ENCODE results near the gene EXOC5. TPM values are rescaled to one million over a fixed set of nuclear protein-coding genes. Genes with fewer than 3 reads are reported as not detected.
A peak's percentile ranks its signal among the peaks of the same experiment; 100 is the strongest.

The EXOC5 gene
- total RNA-seq, 1 experiment from 2014 or later = 51.0 TPM

DNA sequence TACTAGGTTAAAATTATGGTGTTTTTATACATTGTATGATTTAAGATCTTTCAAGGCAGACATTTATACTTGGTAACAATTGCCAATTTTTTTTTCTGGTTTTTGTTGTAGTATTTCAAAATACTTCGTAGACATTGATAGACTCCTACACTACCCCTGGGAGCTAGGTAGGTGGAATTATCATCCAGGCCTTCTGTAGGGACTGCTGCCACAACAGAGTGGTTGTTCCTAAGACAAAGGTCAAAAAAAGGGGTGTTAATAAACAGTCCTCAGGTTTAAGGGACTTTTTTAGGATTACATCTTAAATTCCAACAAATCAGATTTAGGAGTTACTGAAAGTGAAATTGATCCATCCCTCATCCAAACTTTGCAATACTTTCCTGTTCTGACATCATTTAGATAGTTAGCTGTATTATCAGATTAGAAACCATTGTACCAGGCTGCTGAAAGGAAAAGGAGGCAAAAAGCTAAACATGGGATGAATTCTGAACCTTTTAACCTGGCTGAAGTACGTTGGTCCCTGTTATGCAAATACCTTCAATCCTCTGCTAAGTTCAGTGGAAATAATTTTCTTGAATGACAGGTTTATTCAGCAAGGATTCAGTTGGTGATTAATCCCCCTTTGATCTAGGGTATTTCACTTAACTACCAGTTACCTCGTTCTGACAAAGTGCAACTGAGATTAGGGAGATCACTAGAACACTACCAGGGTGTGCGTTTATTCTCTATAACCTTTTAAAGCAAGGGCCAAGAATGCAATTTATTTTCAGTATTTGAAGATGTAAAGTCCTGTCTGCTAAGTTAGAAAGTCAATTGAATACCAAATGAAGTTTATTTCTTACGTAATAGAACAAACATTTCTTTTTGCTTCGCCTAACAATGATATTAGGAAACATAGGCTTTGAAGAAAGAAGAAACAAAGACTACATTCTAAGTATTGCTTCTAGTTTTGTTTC is 23.3 kb upstream of the EXOC5 start:
- H3K79me2 ChIP-seq (ENCODE audit: low read depth) = no peaks in the 10 kb centered on the region
- no TSS peak for BruUV-seq (replicated peaks)
- H4K20me1 ChIP-seq (ENCODE audit: insufficient read depth) = no peaks in the 10 kb centered on the region
- TF ChIP-seq EZH2 (IDR thresholded peaks at IDR 0.05; ENCODE audit: low read depth) = no peak
- TF ChIP-seq, protein P1, sequence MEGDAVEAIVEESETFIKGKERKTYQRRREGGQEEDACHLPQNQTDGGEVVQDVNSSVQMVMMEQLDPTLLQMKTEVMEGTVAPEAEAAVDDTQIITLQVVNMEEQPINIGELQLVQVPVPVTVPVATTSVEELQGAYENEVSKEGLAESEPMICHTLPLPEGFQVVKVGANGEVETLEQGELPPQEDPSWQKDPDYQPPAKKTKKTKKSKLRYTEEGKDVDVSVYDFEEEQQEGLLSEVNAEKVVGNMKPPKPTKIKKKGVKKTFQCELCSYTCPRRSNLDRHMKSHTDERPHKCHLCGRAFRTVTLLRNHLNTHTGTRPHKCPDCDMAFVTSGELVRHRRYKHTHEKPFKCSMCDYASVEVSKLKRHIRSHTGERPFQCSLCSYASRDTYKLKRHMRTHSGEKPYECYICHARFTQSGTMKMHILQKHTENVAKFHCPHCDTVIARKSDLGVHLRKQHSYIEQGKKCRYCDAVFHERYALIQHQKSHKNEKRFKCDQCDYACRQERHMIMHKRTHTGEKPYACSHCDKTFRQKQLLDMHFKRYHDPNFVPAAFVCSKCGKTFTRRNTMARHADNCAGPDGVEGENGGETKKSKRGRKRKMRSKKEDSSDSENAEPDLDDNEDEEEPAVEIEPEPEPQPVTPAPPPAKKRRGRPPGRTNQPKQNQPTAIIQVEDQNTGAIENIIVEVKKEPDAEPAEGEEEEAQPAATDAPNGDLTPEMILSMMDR (conservative IDR thresholded peaks at IDR 0.05) = no peak
- no peaks in the 10 kb centered on the region for H3K9me2 ChIP-seq (ENCODE audit: insufficient read depth)
- ChIA-PET POLR2A (ENCODE audit: unreplicated experiment) (no interaction called here), CTCF (interaction anchor here (0.7 kb wide), 1 partner anchor 135 kb away, joined by 3 read pairs; no protein-coding TSS in a partner anchor)
- H3K4me2 ChIP-seq = peak overlapping the region; percentile 35
- no peaks in the 10 kb centered on the region for H3K9me3 ChIP-seq (ENCODE audit: insufficient read depth, low read depth)
- no peak overlapping the region for H2AFZ ChIP-seq
- no peaks in the 10 kb centered on the region for H3K27me3 ChIP-seq (ENCODE audit: insufficient read depth, low read depth)
- peak in 1 of 2 experiments; percentile 76 for DNase-seq
- peaks cover 15% of the 10 kb centered on the region for H3K4me1 ChIP-seq (replicated peaks; ENCODE audit: insufficient read depth)
- peaks cover 6% of the 10 kb centered on the region for H3F3A ChIP-seq (ENCODE audit: insufficient read depth, low read depth)
- H3K36me3 ChIP-seq (ENCODE audit: low read depth) = peaks cover 4% of the 10 kb centered on the region
- intact Hi-C loops (cut with micrococcal nuclease; ENCODE audit: unreplicated experiment) = loop anchor here (10.0 kb wide), 1 partner anchor 637 kb away; no protein-coding TSS in a partner anchor
- H3K4me3 ChIP-seq = no peak overlapping the region
- peak overlapping the region; percentile 10; the same call in 1 of the 2 replicates for H3K27ac ChIP-seq

- Histone ChIP-seq H3K9me2 (ENCODE audit: insufficient read depth) (no peaks in the 10 kb centered on the region), H3K4me2 (no peak overlapping the region), H3K27ac (no peak overlapping the region), H3K4me1 (replicated peaks; ENCODE audit: insufficient read depth) (peaks cover 15% of the 10 kb centered on the region), H3K9me3 (ENCODE audit: insufficient read depth, low read depth) (no peaks in the 10 kb centered on the region), H3K79me2 (ENCODE audit: low read depth) (no peaks in the 10 kb centered on the region), H3K36me3 (ENCODE audit: low read depth) (peaks cover 4% of the 10 kb centered on the region), H3K4me3 (no peak overlapping the region), H4K20me1 (ENCODE audit: insufficient read depth) (no peaks in the 10 kb centered on the region), H2AFZ (no peak overlapping the region), H3F3A (ENCODE audit: insufficient read depth, low read depth) (peaks cover 6% of the 10 kb centered on the region; the same call in 1 of the 2 replicates), H3K27me3 (ENCODE audit: insufficient read depth, low read depth) (no peaks in the 10 kb centered on the region)
- intact Hi-C loops (cut with micrococcal nuclease; ENCODE audit: unreplicated experiment) = loop anchor here (10.0 kb wide), 1 partner anchor 636 kb away; no protein-coding TSS in a partner anchor
- POLR2A ChIA-PET (ENCODE audit: unreplicated experiment) = no interaction called here
- TF ChIP-seq, protein P1 (conservative IDR thresholded peaks at IDR 0.05) = no peak
- no peak for TF ChIP-seq EZH2 (IDR thresholded peaks at IDR 0.05; ENCODE audit: low read depth)
- DNase-seq = no peak
- no TSS peak for BruUV-seq (replicated peaks)
- CTCF ChIA-PET = no interaction called here
Observed at GRCh38 chr14:57290751-57291150, 22.0 kb upstream of the EXOC5 start.

DNA sequence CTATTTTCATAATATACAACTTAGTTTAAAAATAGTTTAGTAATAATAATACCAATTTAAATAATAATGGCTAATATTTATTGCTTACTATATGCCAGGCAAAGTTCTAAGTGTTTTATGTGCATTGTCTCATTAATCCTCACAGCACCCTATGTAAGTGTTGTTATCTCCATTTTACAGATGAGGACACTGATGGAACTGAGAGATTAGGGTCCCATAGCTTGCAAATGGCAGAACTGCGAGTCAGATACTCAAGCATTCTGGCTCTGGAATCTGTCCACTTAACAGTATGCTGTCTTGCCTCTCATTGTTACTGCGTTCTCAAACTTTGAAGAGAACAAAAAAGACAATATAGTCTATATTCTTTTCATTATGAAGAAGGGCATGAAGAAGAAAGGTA is 19.0 kb upstream of the EXOC5 start:
- peaks cover 12% of the 10 kb centered on the region for H3K36me3 ChIP-seq (ENCODE audit: low read depth)
- intact Hi-C loops (cut with micrococcal nuclease; ENCODE audit: unreplicated experiment) = no loop called here
- no peak overlapping the region for H3K4me3 ChIP-seq
- H3K27me3 ChIP-seq (ENCODE audit: insufficient read depth, low read depth) = no peaks in the 10 kb centered on the region
- H3K79me2 ChIP-seq (ENCODE audit: low read depth) = no peaks in the 10 kb centered on the region
- no peak for TF ChIP-seq EZH2 (IDR thresholded peaks at IDR 0.05; ENCODE audit: low read depth)
- TF ChIP-seq, protein P1 (conservative IDR thresholded peaks at IDR 0.05) = no peak
- no peaks in the 10 kb centered on the region for H3K9me3 ChIP-seq (ENCODE audit: insufficient read depth, low read depth)
- no peak overlapping the region for H2AFZ ChIP-seq
- peaks cover 3% of the 10 kb centered on the region; the same call in 1 of the 2 replicates for H3F3A ChIP-seq (ENCODE audit: insufficient read depth, low read depth)
- H4K20me1 ChIP-seq (ENCODE audit: insufficient read depth) = no peaks in the 10 kb centered on the region
- H3K4me2 ChIP-seq = no peak overlapping the region
- peaks cover 12% of the 10 kb centered on the region for H3K4me1 ChIP-seq (replicated peaks; ENCODE audit: insufficient read depth)
- ChIA-PET POLR2A (ENCODE audit: unreplicated experiment) (no interaction called here), CTCF (no interaction called here)
- H3K27ac ChIP-seq = no peak overlapping the region
- no TSS peak for BruUV-seq (replicated peaks)
- no peaks in the 10 kb centered on the region for H3K9me2 ChIP-seq (ENCODE audit: insufficient read depth)
- DNase-seq = no peak

All from PC-9 (cell line).